ENCODE data around the gene REELD1.

Gene REELD1

DNA sequence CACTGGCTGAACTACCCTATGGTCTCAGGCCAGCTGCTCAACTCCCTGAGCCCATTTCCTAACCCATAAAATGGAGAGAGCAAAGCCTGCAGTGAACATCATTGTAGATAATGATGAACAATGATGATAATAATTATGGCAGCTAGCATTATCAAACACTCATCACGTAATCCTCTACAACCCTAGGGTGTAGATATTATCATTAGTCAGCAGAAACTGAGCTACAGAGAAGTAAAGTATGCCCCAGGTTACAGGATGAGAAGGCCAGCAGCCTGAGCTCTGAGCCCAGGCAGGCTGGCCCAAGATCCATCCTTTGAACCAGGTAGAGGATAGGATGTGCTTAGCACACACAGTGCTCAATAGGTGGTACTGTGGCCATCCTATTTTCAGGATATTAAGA lies 43.2 kb downstream of the REELD1 start:
- TF ChIP-seq, protein P1, sequence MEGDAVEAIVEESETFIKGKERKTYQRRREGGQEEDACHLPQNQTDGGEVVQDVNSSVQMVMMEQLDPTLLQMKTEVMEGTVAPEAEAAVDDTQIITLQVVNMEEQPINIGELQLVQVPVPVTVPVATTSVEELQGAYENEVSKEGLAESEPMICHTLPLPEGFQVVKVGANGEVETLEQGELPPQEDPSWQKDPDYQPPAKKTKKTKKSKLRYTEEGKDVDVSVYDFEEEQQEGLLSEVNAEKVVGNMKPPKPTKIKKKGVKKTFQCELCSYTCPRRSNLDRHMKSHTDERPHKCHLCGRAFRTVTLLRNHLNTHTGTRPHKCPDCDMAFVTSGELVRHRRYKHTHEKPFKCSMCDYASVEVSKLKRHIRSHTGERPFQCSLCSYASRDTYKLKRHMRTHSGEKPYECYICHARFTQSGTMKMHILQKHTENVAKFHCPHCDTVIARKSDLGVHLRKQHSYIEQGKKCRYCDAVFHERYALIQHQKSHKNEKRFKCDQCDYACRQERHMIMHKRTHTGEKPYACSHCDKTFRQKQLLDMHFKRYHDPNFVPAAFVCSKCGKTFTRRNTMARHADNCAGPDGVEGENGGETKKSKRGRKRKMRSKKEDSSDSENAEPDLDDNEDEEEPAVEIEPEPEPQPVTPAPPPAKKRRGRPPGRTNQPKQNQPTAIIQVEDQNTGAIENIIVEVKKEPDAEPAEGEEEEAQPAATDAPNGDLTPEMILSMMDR (IDR thresholded peaks at IDR 0.05; ENCODE audit: low read depth, low read length, missing control alignments) = no peak
- H3K4me3 ChIP-seq (replicated peaks; ENCODE audit: low read depth, low read length) = no peak overlapping the region
- no peak for DNase-seq (ENCODE audit: extremely low read depth, low read depth)

DNA sequence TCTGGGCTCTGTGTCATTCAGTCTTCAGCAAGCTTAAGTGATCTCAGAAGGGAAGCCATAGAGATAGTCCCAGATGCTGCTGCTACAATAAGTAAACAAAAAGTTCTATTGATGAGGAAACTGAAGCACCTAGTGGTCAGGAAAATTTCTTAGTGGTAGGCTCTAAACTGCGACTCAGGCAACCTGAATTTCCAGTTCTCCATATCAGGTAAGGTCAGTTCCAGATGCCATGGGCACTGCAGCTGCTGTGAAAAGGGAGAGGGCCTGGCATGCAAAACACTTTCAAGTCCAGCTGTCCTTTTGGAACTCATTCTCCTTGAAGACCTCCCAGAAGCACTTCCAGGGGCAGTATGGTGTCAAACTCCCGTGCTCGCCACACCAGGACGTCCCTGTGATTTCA lies 46.2 kb downstream of the REELD1 start:
- H3K4me3 ChIP-seq (replicated peaks; ENCODE audit: low read depth, low read length) = no peak overlapping the region
- DNase-seq (ENCODE audit: extremely low read depth, low read depth) = no peak
- TF ChIP-seq, protein P1 (IDR thresholded peaks at IDR 0.05; ENCODE audit: low read depth, low read length, missing control alignments) = no peak

DNA sequence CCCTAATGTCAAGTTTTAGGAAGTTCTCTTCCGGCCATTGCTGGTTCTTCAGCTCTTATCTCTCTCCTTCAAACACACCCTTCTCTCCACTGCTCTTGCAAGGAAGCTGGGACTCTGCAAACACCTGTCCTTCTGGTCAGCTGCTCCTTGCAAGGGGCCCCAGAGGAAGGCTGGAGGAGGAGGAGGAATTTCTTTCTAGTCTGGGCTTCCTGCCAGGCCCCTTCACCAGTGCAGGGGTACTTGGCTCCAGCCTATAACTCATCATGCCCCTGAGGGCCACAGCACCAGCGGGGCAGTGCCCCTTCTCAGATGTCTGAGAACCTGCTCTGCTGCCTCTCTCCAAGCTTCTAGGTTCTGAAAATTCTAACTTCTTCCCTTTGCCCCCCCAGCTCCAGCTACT lies 46.7 kb downstream of the REELD1 start:
- DNase-seq (ENCODE audit: extremely low read depth, low read depth) = no peak
- no peak overlapping the region for H3K4me3 ChIP-seq (replicated peaks; ENCODE audit: low read depth, low read length)
- TF ChIP-seq, protein P1 (IDR thresholded peaks at IDR 0.05; ENCODE audit: low read depth, low read length, missing control alignments) = no peak

DNA sequence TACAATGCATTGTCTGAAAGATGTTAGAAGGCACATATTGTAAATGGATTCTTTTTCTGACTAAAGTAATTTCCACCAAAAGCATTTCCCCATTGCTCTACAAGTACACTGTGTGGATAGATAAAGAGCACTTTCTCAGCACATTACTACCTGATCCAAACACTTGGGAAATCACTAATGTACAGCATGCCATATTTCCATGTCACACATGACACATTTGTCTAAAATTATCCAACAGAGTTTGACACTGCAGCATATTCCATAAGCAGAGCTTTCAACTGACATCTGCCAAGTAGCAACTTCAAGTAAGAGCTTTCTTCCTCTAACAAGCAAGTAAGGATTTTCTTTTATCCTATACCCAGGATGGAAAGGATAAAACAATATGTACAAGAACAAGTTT lies 49.5 kb downstream of the REELD1 start:
- TF ChIP-seq, protein P1 (IDR thresholded peaks at IDR 0.05; ENCODE audit: low read depth, low read length, missing control alignments) = no peak
- H3K4me3 ChIP-seq (replicated peaks; ENCODE audit: low read depth, low read length) = no peak overlapping the region
- no peak for DNase-seq (ENCODE audit: extremely low read depth, low read depth)

DNA sequence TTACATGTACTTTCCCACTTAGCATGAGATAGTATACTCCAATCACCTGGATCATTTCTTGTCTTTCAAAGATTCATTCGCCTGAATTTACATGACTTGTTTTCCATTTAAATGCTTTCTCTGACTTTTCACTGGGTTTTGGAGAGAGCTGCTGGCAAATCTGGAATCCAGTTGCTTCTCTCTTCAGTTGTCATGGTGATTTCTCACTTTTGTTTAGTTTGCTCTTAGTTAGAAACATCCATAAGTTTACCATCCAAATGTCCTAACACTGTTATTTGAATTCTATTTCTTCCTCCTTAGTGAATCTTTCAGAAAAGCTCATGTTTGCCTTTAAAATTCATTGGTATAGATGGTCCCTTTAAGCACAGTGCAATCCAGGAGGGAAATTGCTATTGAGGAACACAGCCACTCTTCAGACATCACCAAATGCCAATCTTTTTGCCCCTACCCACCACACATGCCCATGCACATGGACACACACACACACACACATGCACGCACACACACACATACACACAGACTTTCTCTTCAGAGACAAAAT lies 51.7 kb downstream of the REELD1 start:
- H3K4me3 ChIP-seq (replicated peaks; ENCODE audit: low read depth, low read length) = no peak overlapping the region
- DNase-seq (ENCODE audit: extremely low read depth, low read depth) = no peak
- TF ChIP-seq, protein P1 (IDR thresholded peaks at IDR 0.05; ENCODE audit: low read depth, low read length, missing control alignments) = no peak

DNA sequence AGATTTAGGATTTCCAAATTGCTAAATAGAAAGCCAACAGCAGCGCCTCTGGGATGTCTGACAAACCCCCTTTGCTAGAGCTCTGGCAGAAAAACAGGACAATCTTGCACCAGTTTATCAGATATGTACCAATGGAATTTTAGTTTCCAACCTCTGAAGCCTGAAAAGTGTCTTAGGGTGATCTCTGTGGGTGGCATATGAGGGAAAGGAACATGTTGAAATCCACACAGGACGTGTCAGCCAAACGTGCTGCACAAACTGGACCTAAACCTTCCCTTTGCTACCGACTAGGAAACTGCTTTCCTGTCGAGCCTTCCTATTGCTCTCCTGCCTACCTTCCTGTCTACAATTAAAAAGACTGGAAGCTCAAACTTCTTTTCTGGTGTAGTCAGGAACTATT lies 53.5 kb downstream of the REELD1 start:
- no peak for DNase-seq (ENCODE audit: extremely low read depth, low read depth)
- H3K4me3 ChIP-seq (replicated peaks; ENCODE audit: low read depth, low read length) = no peak overlapping the region
- TF ChIP-seq, protein P1 (IDR thresholded peaks at IDR 0.05; ENCODE audit: low read depth, low read length, missing control alignments) = no peak

DNA sequence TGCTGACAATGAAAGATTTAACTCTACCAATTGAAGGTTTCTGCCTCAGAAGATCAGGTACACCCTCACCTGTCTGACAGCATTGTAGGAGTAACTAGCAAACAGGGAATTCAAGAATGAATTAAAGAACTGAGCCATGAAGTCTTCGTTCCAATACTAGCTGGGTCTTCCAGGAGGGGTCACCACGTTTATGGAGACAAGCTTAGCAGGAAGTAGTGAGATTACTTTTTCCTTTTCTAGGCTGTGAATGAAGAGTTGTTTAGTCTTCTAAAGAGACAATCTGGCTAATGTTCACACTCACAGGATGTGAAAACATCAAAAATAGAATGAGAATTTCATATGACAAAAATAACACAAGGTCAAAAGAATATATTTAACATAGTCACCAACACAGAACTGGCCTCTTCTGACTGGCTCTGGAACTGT lies 54.9 kb downstream of the REELD1 start:
- no peak for DNase-seq (ENCODE audit: extremely low read depth, low read depth)
- TF ChIP-seq, protein P1 (IDR thresholded peaks at IDR 0.05; ENCODE audit: low read depth, low read length, missing control alignments) = no peak
- no peak overlapping the region for H3K4me3 ChIP-seq (replicated peaks; ENCODE audit: low read depth, low read length)

Data from HFF-Myc (cell line).